MV-4-11 (cell line): Measurements from ENCODE around the gene CDRT15L2.
"Not testable (repeated sequence)": the region's sequence is repeated elsewhere in the genome, so short reads cannot be mapped to it uniquely, and the experiment has no call there.

ENCODE experiments used
- DNase-seq: peaks from one replicate; lab custom pipeline; 2025; lab: John Stamatoyannopoulos, UW

Gene CDRT15L2

GRCh38 chr17:20579424-20579823, at the start of gene CDRT15L2:
Gene CDRT15L2 (plus strand): TSS chr17:20579724. CDS start chr17:20579744, 20 bp downstream.
- DNase-seq, result not testable (repeated sequence)

DNA sequence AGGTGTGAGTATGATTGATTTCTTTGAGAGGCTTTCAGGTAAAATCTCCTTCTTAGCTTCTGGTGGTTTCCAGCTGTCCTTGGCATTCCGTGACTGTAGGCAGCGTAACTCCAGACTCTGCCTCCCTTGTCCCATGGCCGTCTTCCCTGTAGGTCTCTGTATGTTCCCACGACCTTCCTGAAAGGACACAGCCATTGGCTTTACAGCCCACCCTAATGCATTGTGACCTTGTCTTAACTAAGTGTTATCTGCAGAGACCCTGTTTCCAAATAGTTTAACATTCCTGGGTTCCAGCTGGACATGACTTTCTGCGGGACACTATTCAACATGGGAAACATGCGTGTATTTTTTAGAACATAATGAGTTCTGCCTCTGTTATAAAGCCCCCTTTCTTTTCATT, 49.4 kb upstream of the CDRT15L2 start:
- DNase-seq, result not testable (repeated sequence)

DNA sequence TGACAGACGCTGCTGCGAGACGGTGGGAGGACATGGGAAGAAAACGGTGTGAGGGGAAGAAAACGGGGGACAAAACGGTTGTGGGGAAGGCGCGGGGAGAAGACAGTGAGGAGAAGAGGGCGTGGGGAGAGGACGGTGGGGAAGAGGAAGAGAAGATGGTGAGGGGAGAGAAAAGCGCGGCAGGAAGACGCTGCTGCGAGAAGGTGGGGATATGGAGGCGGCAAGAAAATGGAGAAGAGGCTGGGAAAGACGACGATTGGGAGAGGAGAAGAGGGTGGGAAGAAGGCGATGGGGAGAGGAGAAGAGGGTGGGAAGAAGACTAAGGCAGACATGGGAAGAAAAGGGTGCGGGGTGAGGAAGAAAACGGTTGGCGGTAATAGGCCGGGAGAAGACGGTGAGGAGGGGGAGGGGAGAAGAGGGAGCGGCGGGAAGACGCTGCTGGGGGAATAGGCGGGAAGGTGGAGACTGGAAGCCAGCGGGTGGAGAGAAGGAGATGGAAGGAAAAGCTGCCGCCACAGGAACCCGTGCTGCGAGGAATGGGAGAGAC, 46.9 kb upstream of the CDRT15L2 start:
- not testable (repeated sequence) for DNase-seq

GRCh38 chr17:20533206-20533605, 46.3 kb upstream of the CDRT15L2 start:
- DNase-seq, result not testable (repeated sequence)

DNA sequence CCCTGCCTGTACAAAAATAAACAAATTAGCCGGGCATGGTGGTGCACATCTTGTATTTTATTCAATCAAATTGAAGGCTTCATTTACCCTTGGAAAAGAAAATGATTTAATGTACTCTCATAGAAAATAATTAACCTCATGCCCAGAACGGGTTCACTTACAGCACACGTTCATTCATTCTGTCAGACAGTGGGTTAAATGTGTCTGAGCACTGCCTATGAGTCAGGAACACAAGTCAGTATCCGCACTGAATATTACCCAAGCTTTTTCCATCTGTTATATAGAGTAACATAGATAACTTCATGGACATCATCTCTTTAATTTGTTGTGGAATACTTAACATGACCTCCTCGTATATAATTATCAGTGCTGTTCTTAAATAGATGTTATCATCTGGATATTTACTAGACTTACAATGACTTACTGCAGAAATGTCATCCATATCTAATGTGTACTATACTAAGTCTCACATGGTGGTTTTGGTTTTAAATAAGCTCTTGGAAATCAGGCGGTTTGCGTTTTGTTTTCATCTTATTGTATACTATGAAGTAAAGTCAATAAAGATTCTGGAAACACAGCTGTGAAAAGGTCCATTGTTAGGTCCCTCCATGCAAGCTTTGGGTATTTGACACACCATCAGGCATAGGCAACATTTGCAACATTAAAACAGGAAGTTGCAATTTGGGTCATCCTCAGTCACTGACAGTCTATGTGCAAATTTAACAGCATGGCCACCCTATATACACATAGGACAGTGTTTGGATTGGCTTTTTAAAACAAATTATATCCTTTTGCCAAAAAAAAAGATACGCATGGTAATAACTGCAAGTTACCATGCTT, 44.6 kb upstream of the CDRT15L2 start:
- DNase-seq, result peak; percentile 62

GRCh38 chr17:20540414-20540813, 39.1 kb upstream of the CDRT15L2 start:
- not testable (repeated sequence) for DNase-seq

DNA sequence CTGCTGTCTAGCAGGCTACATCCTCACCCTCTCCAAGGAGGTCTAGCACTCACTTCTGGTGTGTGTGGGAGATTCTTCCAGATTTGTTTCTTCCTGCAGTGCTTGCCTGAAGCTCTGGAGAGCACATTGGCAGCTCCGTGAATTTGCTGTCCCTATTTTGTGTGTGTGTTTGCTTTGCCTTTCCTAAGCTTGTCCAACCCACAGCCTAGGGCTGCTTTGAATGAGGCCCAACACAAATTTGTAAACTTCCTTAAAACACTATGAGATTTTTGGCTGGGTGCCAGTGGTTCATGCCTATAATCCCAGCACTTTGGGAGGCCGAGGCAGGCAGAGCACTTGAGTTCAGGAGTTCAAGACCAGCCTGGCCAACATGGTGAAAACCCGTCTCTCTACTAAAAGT, 38.7 kb upstream of the CDRT15L2 start:
- DNase-seq, result peak; percentile 25

GRCh38 chr17:20541853-20542546, 37.5 kb upstream of the CDRT15L2 start:
- DNase-seq, result peak; percentile 54

GRCh38 chr17:20547923-20548322, 31.6 kb upstream of the CDRT15L2 start:
- DNase-seq, result not testable (repeated sequence)

DNA sequence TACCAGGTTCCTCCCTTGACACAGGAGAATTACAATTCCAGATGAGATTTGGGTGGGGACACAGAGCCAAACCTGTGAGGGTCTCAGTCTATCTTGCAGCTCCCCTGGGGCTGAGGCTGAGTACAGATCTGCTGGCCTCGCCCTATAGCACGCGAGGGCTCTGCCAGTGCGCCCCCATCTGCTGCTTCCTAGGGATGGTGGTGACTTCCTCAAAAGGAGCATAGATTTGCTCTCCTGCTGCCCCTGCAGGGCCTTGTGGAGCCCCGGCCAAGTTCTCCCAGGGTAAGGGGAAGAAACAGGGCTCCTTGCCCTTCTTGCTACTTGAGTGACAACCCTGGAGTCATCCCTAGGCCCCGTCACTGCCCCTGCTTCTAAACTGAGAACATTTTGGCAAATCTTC, 26.6 kb upstream of the CDRT15L2 start:
- DNase-seq, result peak; percentile 4

DNA sequence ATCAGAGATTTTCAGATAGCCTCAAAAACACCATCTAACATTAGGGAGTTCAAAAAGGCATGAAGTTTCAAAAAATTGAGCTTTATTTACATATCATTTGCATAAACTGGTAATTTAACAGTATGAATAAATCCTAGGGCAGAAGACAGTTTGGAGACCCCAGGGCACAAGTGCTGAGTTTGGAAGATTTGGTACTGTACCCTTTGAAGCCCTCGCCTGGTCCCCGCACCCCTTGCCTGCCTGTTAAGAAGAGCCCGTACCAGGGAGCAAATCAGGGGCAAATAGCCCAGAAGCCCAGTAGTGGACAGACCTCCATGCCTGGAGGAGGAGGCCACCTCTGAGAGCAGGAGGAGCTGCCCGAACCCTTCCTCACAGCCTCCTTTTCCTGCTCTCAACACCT, 24.8 kb upstream of the CDRT15L2 start:
- not testable (repeated sequence) for DNase-seq

- DNase-seq, result not testable (repeated sequence)
These were observed 24.2 kb upstream of the CDRT15L2 start for GRCh38 chr17:20555135-20556010.

GRCh38 chr17:20558096-20558495, 21.4 kb upstream of the CDRT15L2 start:
- not testable (repeated sequence) for DNase-seq

DNA sequence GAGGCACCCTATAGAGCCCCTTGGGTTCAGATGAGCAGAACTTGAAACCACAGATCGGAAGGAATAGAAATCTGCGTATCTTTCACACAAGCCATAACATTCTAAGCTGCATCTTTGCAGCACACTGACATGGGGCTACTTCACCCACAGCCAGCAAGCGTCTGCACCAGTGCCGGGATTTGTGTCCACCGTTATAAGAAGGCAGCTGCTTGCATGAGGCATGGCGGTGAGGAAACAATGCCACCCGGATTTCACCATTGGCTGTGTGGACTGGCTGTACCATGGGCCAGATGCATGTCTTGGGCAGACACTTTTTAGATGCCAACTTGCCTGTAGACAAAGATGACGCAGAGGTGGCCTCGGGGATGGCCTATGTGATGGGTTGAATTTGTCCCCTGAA, 20.5 kb upstream of the CDRT15L2 start:
- DNase-seq, result not testable (repeated sequence)

DNA sequence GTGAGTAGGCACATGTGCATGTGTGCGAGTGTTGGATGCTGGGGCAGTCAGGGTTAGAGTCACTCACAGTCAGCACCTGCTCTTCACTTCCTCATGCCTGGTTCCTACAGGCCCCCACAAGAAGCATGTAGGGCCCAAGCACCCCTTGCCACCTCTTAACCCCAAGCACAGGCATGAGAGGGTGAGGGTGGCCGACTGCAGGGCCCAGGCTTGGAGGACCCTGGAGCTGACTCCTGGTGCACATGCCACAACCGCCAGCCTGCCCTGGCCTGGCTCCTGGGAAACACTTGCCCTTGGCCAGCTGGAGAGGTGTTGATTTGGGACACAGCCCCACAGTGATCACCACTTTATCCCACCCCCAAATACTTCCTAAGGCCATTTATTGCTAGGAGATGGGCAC, 16.9 kb upstream of the CDRT15L2 start:
- DNase-seq, result no peak

DNA sequence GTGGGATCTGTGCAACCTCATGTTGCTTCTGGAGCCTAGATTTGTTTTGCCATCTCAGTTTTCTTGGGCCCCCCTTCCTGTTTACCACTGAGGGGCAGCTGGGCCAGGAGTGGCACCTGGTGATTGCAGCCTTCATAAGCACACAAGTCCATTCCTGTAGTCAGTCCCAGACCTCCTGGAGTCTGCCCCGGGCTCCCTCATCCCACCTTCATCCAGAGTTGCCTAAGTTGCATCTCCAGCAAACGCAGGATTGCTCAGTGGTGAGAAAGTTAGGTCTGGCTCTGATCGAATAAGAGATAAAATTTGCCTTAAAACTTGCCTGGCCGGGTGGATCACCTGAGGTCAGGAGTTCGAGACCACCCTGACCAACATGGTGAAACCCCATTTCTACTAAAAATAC, 14.3 kb upstream of the CDRT15L2 start:
- not testable (repeated sequence) for DNase-seq

- no peak for DNase-seq
These were observed 13.8 kb upstream of the CDRT15L2 start for GRCh38 chr17:20565711-20566110.

- not testable (repeated sequence) for DNase-seq
These were observed 12.8 kb upstream of the CDRT15L2 start for GRCh38 chr17:20566736-20567135.

GRCh38 chr17:20567421-20567820, 12.1 kb upstream of the CDRT15L2 start:
- DNase-seq, result not testable (repeated sequence)

GRCh38 chr17:20568604-20569003, 10.9 kb upstream of the CDRT15L2 start:
- not testable (repeated sequence) for DNase-seq

DNA sequence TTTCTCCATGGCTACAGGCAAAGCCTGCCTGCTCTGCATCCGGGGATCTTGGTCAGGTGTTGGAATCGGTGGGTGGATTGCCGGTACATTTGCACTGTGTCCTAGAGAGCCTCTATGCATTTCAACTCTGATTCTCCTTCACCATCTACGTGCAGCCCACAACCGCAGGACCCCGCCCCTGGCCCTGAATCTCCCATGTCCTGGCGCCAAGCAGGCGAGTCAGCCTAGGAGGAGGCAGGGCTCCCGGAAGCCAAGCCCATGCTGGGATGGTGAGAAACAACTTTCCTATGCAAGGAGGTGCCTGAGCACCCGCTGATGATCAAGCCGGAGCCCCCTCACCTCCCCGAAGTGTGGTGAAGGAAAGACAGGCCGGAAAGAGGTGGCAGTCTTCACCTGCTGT, 7.9 kb upstream of the CDRT15L2 start:
- not testable (repeated sequence) for DNase-seq

- DNase-seq, result not testable (repeated sequence)
These were observed 6.3 kb upstream of the CDRT15L2 start for GRCh38 chr17:20573216-20573615.
